Measurements from ENCODE around the gene PLEKHA5.
"Not testable (repeated sequence)": the region's sequence is repeated elsewhere in the genome, so short reads cannot be mapped to it uniquely, and the experiment has no call there.

The PLEKHA5 gene

GRCh38 chr12:19217446-19217845, 87.9 kb downstream of the PLEKHA5 start:
- H3K27ac Mint-ChIP-seq, result no peak overlapping the region
- H3K4me1 Mint-ChIP-seq (ENCODE audit: low read depth), result no peaks in the 10 kb centered on the region
- no peaks in the 10 kb centered on the region for H3K27me3 Mint-ChIP-seq
- H3K9me3 Mint-ChIP-seq, result no peaks in the 10 kb centered on the region
- no peaks in the 10 kb centered on the region for H3K36me3 Mint-ChIP-seq (ENCODE audit: low read depth)
- no peak overlapping the region for H3K4me3 Mint-ChIP-seq

DNA sequence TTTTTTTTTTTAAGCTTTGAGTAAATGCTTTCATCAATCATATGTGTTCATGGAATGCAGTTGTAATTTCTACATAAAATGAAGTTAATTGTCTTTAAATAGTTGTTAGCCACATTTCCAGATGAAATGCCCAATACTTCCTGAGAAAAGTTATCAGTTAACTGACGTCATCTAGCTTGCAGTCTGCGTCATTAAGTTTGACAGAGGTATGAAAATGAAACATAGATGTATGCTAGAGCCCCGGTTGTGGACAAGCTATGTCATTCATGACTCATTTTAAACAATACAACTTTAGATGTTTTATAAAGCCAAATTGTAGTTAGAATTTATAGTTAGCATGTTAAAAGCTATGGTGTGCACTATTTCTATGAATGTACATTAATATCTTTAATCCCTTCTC, 90.7 kb downstream of the PLEKHA5 start:
- Mint-ChIP-seq H3K9me3 (no peaks in the 10 kb centered on the region), H3K4me1 (ENCODE audit: low read depth) (no peaks in the 10 kb centered on the region), H3K4me3 (no peak overlapping the region), H3K27me3 (no peaks in the 10 kb centered on the region), H3K27ac (no peak overlapping the region), H3K36me3 (ENCODE audit: low read depth) (no peaks in the 10 kb centered on the region)

DNA sequence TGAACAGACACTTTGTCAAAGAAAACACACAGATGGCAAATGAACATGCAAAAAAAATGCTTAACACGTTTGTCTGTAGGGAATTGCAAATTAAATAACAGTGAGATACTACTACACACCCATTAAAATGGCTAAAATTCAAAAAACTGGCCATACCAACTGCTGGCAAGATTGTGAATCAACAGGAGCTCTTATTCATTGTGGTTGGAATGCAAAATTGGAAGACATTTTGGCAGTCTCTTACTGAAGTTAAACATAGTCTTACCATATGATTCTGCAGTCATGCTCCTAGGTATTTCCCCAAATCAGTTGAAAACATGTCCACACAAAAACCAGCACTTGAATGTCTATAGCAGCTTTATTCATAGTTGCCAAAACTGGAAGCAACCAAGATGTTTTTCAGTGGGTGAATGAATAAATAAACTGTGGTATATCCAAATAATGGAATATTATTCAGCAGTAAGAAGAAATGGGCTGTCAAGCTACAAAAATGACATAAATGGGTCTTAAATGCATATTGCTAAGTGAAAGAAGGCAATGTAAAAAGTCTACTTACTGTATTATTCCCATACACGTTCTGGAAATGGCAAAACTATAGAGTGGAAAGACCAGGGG, 91.4 kb downstream of the PLEKHA5 start:
- Mint-ChIP-seq H3K36me3 (ENCODE audit: low read depth) (no peaks in the 10 kb centered on the region), H3K9me3 (no peaks in the 10 kb centered on the region), H3K4me3 (no peak overlapping the region), H3K4me1 (ENCODE audit: low read depth) (no peaks in the 10 kb centered on the region), H3K27ac (no peak overlapping the region), H3K27me3 (no peaks in the 10 kb centered on the region)

DNA sequence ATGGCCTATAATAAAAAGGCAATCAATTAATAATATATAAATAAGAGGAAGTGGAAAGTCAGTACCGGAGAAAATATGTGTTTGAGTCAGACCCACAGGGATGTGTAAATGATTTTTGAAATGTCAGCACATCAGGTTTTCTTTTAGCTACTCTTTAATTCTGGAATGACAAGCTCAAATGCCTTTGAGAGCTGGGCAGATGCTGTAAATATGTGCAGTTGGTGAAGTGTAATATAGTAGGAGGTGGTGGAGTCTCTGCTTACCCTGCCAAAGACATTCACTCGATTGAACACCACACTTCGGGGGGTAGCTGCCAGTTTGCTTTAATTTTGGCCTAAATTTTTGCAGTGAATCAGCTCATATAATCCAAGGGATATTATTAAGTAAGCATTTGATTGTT, 93.0 kb downstream of the PLEKHA5 start:
- H3K4me1 Mint-ChIP-seq (ENCODE audit: low read depth), result no peaks in the 10 kb centered on the region
- no peak overlapping the region for H3K4me3 Mint-ChIP-seq
- H3K36me3 Mint-ChIP-seq (ENCODE audit: low read depth), result no peaks in the 10 kb centered on the region
- H3K9me3 Mint-ChIP-seq, result no peaks in the 10 kb centered on the region
- no peaks in the 10 kb centered on the region for H3K27me3 Mint-ChIP-seq
- no peak overlapping the region for H3K27ac Mint-ChIP-seq

- H3K27me3 Mint-ChIP-seq, result no peaks in the 10 kb centered on the region
- H3K36me3 Mint-ChIP-seq (ENCODE audit: low read depth), result no peaks in the 10 kb centered on the region
- no peak overlapping the region for H3K27ac Mint-ChIP-seq
- H3K4me1 Mint-ChIP-seq (ENCODE audit: low read depth), result no peaks in the 10 kb centered on the region
- no peaks in the 10 kb centered on the region for H3K9me3 Mint-ChIP-seq
- no peak overlapping the region for H3K4me3 Mint-ChIP-seq
These were observed 93.5 kb downstream of the PLEKHA5 start for GRCh38 chr12:19223018-19223417.

GRCh38 chr12:19223695-19224094, 94.2 kb downstream of the PLEKHA5 start:
- no peaks in the 10 kb centered on the region for H3K27me3 Mint-ChIP-seq
- H3K4me1 Mint-ChIP-seq (ENCODE audit: low read depth), result no peaks in the 10 kb centered on the region
- no peaks in the 10 kb centered on the region for H3K9me3 Mint-ChIP-seq
- no peak overlapping the region for H3K4me3 Mint-ChIP-seq
- H3K27ac Mint-ChIP-seq, result no peak overlapping the region
- no peaks in the 10 kb centered on the region for H3K36me3 Mint-ChIP-seq (ENCODE audit: low read depth)

GRCh38 chr12:19224746-19225145, 95.2 kb downstream of the PLEKHA5 start:
- Mint-ChIP-seq H3K9me3 (no peaks in the 10 kb centered on the region), H3K27ac (no peak overlapping the region), H3K36me3 (ENCODE audit: low read depth) (no peaks in the 10 kb centered on the region), H3K4me1 (ENCODE audit: low read depth) (no peaks in the 10 kb centered on the region), H3K4me3 (no peak overlapping the region), H3K27me3 (no peaks in the 10 kb centered on the region)

DNA sequence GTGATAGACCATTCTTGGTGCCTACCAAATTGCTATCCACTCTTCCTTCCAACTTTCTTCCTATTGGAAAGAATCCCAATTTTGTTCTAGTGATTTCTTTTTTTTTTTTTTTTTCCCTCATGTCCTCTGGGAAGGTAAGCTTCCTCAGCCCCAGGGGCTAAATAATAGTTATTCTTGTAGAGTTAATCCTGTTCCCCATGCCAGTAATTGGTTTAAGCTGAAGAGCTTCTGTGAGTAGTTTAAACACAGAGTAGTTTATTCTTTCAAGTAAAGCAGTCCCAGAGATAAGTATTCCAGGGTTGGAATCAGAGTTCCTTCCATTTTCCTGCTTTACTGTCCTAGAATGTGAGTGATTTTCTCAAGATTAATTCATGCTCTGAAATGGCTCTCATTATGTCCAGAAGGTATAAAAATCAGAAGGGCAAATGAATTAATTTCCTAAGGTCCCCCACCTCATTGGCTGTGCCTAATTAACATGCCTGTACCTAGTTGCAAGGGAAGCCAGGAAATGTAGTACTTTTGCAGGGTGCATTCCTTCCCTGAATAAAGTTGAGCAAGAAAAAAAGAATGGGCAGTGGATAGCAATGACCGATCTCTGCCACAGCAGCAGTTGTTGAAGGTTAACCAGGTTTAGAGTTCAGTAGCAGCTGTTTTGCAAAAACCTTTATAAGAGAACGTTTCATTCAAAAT, 97.8 kb downstream of the PLEKHA5 start:
- no peak overlapping the region for H3K27ac Mint-ChIP-seq
- no peaks in the 10 kb centered on the region for H3K9me3 Mint-ChIP-seq
- no peaks in the 10 kb centered on the region for H3K36me3 Mint-ChIP-seq (ENCODE audit: low read depth)
- H3K27me3 Mint-ChIP-seq, result no peaks in the 10 kb centered on the region
- H3K4me3 Mint-ChIP-seq, result no peak overlapping the region
- no peaks in the 10 kb centered on the region for H3K4me1 Mint-ChIP-seq (ENCODE audit: low read depth)

GRCh38 chr12:19227880-19228210, 98.3 kb downstream of the PLEKHA5 start:
- no peaks in the 10 kb centered on the region for H3K36me3 Mint-ChIP-seq (ENCODE audit: low read depth)
- no peak overlapping the region for H3K4me3 Mint-ChIP-seq
- no peak overlapping the region for H3K27ac Mint-ChIP-seq
- no peaks in the 10 kb centered on the region for H3K27me3 Mint-ChIP-seq
- H3K4me1 Mint-ChIP-seq (ENCODE audit: low read depth), result no peaks in the 10 kb centered on the region
- no peaks in the 10 kb centered on the region for H3K9me3 Mint-ChIP-seq

GRCh38 chr12:19229021-19229420, 99.5 kb downstream of the PLEKHA5 start:
- not testable (repeated sequence) for H3K4me3 Mint-ChIP-seq; H3K9me3 Mint-ChIP-seq; H3K27ac Mint-ChIP-seq; H3K4me1 Mint-ChIP-seq (ENCODE audit: low read depth); H3K27me3 Mint-ChIP-seq; H3K36me3 Mint-ChIP-seq (ENCODE audit: low read depth)

DNA sequence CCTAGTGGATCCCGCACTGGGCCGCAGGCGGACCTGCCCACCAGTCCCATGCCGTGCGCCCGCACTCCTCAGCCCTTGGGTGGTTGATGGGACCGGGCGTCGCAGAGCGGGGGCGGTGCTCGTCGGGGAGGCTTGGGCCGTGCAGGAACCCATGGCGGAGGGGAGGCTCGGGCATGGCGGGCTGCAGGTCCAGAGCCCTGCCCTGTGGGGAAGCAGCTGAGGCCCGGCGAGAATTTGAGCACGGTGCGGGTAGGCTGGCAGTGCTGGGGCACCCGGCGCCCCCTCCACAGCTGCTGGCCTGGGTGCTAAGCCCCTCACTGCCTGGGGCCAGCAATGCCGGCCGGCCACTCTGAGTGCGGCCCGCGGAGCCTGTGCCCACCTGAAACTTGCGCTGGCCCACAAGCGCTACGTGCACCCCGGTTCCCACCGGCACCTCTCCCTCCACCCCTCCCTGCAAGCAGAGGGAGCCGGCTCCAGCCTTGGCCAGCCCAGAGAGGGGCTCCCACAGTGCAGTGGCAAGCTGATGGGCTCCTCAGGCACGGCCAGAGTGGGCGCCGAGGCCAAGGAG, 100.8 kb downstream of the PLEKHA5 start:
- H3K4me1 Mint-ChIP-seq (ENCODE audit: low read depth), result no peaks in the 10 kb centered on the region
- H3K27ac Mint-ChIP-seq, result no peak overlapping the region
- no peaks in the 10 kb centered on the region for H3K36me3 Mint-ChIP-seq (ENCODE audit: low read depth)
- no peaks in the 10 kb centered on the region for H3K27me3 Mint-ChIP-seq
- no peaks in the 10 kb centered on the region for H3K9me3 Mint-ChIP-seq
- no peak overlapping the region for H3K4me3 Mint-ChIP-seq

- Mint-ChIP-seq H3K27ac (no peak overlapping the region), H3K36me3 (ENCODE audit: low read depth) (no peaks in the 10 kb centered on the region), H3K4me3 (no peak overlapping the region), H3K4me1 (ENCODE audit: low read depth) (peaks cover 4% of the 10 kb centered on the region), H3K27me3 (no peaks in the 10 kb centered on the region), H3K9me3 (no peaks in the 10 kb centered on the region)
These were observed 101.4 kb downstream of the PLEKHA5 start for GRCh38 chr12:19230896-19231295.

- Mint-ChIP-seq H3K27me3 (no peaks in the 10 kb centered on the region), H3K9me3 (no peaks in the 10 kb centered on the region), H3K36me3 (ENCODE audit: low read depth) (no peaks in the 10 kb centered on the region), H3K27ac (no peak overlapping the region), H3K4me3 (no peak overlapping the region), H3K4me1 (ENCODE audit: low read depth) (peaks cover 6% of the 10 kb centered on the region)
These were observed 104.7 kb downstream of the PLEKHA5 start for GRCh38 chr12:19234171-19234704.

- Mint-ChIP-seq H3K36me3 (ENCODE audit: low read depth) (no peaks in the 10 kb centered on the region), H3K4me1 (ENCODE audit: low read depth) (peaks cover 6% of the 10 kb centered on the region), H3K9me3 (no peaks in the 10 kb centered on the region), H3K27me3 (no peaks in the 10 kb centered on the region), H3K27ac (no peak overlapping the region), H3K4me3 (no peak overlapping the region)
These were observed 105.7 kb downstream of the PLEKHA5 start for GRCh38 chr12:19234981-19235871.

GRCh38 chr12:19236656-19237055, 107.1 kb downstream of the PLEKHA5 start:
- peaks cover 6% of the 10 kb centered on the region for H3K4me1 Mint-ChIP-seq (ENCODE audit: low read depth)
- H3K27me3 Mint-ChIP-seq, result no peaks in the 10 kb centered on the region
- no peak overlapping the region for H3K27ac Mint-ChIP-seq
- H3K9me3 Mint-ChIP-seq, result no peaks in the 10 kb centered on the region
- no peak overlapping the region for H3K4me3 Mint-ChIP-seq
- no peaks in the 10 kb centered on the region for H3K36me3 Mint-ChIP-seq (ENCODE audit: low read depth)
